A673 (cell line): ENCODE data around the gene C19orf44. TPM values are rescaled to one million over a fixed set of nuclear protein-coding genes. Genes with fewer than 3 reads are reported as not detected.

Experiments used
- BruUV-seq: library from RNA; stranded (reverse); fragments of 400-500 nt; replicated peaks from 2 replicates; lab custom pipeline; 2021; lab: Mats Ljungman, UMichigan
- CTCF ChIA-PET: fragments of 300-600 bp; sonication (Branson Sonifier 250); formaldehyde crosslinking; loops from one replicate; lab custom pipeline; 2022; ENCODE audit warnings: antibody characterized with exemption; lab: Charles Lee
- POLR2A ChIA-PET: fragments of 300-600 bp; sonication (Branson Sonifier 250); formaldehyde crosslinking; loops from one replicate; lab custom pipeline; 2022; ENCODE audit warnings: antibody characterized with exemption; ENCODE audit not compliant: low non-redundant PET; lab: Charles Lee
- DNase-seq: peaks from one replicate; pipeline ENCODE4 v3.0.0-alpha.2; 2015; ENCODE audit warnings: low spot score
- H3K27ac ChIP-seq: fragments of 200-600 bp; sonication (generic); 2 replicates; pipeline ENCODE4 v1.5.1; 2016; ENCODE audit warnings: mixed run types, low read depth, mild to moderate bottlenecking, mixed read lengths, antibody characterized with exemption, low read length; ENCODE audit not compliant: poor library complexity, severe bottlenecking
- H3K27me3 ChIP-seq: fragments of 200-600 bp; sonication (generic); replicated peaks from 2 replicates; pipeline ENCODE4 v1.6.1; 2017; ENCODE audit warnings: mixed run types, low read depth, mild to moderate bottlenecking, mixed read lengths, antibody characterized with exemption, low read length; ENCODE audit not compliant: insufficient read depth, poor library complexity
- H3K36me3 ChIP-seq: fragments of 200-600 bp; sonication (generic); 2 replicates; pipeline ENCODE4 v1.6.1; 2016; ENCODE audit warnings: mixed run types, mild to moderate bottlenecking, mixed read lengths, antibody characterized with exemption, low read length; ENCODE audit not compliant: insufficient read depth, poor library complexity, severe bottlenecking
- H3K4me1 ChIP-seq: fragments of 200-600 bp; sonication (generic); 2 replicates; pipeline ENCODE4 v1.6.1; 2017; ENCODE audit warnings: mixed run types, mild to moderate bottlenecking, mixed read lengths, antibody characterized with exemption, low read length; ENCODE audit not compliant: insufficient read depth, poor library complexity, severe bottlenecking
- H3K4me3 ChIP-seq: fragments of 200-600 bp; sonication (generic); 2 replicates; pipeline ENCODE4 v1.5.1; 2016; ENCODE audit warnings: low read depth, mixed run types, mild to moderate bottlenecking, mixed read lengths, low read length; ENCODE audit not compliant: poor library complexity, severe bottlenecking
- H3K9me3 ChIP-seq: fragments of 200-600 bp; sonication (generic); 2 replicates; pipeline ENCODE4 v1.6.1; 2016; ENCODE audit warnings: mixed run types, low read depth, mild to moderate bottlenecking, mixed read lengths, antibody characterized with exemption, low read length; ENCODE audit not compliant: poor library complexity, severe bottlenecking
- EZH2 ChIP-seq: fragments of 200-600 bp; sonication (generic); IDR thresholded peaks from 2 replicates; pipeline ENCODE4 v1.6.1; 2017; ENCODE audit warnings: borderline replicate concordance, low read depth, mild to moderate bottlenecking, mixed read lengths, antibody characterized with exemption, low read length; ENCODE audit not compliant: poor library complexity, severe bottlenecking
- intact Hi-C: fragments of 100-400 bp; cut with micrococcal nuclease; formaldehyde crosslinking; loops from one replicate; pipeline ENCODE4 v1.10.0; 2022; ENCODE audit not compliant: unreplicated experiment
- total RNA-seq: library from RNA; stranded (reverse); gene quantifications from 2 replicates; pipeline ENCODE4 v1.2.3, GENCODE V29; 2021
- TF ChIP-seq, protein P1 (sequence below): fragments of 300-800, 200-600 bp; sonication (generic); conservative IDR thresholded peaks from 2 replicates; pipeline ENCODE4 v1.5.1; 2017; ENCODE audit warnings: low read depth, mild to moderate bottlenecking, antibody characterized with exemption, low read length, moderate library complexity, mixed read lengths

C19orf44 gene
- total RNA-seq, 1 experiment from 2014 or later: 9.8 TPM

DNA sequence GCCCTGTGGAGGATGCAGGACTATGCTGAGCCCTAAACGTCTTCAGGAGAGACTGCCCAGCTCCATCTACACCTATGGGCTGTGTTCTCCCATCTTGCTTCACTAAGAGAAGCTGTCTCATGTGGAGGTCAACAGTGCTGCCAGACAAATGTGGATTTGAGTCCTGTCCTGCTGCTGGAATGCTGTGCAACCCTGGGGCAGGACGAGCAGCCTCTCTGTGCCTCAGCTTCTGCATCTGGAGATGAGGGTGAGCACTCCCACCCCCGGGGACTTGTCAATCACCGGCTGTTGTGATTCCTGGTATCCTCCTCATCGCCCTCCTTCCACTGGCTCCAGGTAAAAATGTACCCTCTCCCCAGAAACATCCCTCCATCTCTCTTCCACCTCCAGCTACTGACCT, 40.7 kb upstream of the C19orf44 start:
- Histone ChIP-seq H3K27ac (no peak overlapping the region), H3K4me3 (no peak overlapping the region), H3K27me3 (no peaks in the 10 kb centered on the region), H3K36me3 (no peaks in the 10 kb centered on the region), H3K4me1 (peaks cover 24% of the 10 kb centered on the region), H3K9me3 (no peaks in the 10 kb centered on the region)
- CTCF ChIA-PET: no interaction called here
- TF ChIP-seq, protein P1, sequence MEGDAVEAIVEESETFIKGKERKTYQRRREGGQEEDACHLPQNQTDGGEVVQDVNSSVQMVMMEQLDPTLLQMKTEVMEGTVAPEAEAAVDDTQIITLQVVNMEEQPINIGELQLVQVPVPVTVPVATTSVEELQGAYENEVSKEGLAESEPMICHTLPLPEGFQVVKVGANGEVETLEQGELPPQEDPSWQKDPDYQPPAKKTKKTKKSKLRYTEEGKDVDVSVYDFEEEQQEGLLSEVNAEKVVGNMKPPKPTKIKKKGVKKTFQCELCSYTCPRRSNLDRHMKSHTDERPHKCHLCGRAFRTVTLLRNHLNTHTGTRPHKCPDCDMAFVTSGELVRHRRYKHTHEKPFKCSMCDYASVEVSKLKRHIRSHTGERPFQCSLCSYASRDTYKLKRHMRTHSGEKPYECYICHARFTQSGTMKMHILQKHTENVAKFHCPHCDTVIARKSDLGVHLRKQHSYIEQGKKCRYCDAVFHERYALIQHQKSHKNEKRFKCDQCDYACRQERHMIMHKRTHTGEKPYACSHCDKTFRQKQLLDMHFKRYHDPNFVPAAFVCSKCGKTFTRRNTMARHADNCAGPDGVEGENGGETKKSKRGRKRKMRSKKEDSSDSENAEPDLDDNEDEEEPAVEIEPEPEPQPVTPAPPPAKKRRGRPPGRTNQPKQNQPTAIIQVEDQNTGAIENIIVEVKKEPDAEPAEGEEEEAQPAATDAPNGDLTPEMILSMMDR: no peak
- no peak for TF ChIP-seq EZH2
- intact Hi-C loops: no loop called here
- no peak for DNase-seq
- no TSS peak for BruUV-seq
- POLR2A ChIA-PET: no interaction called here

DNA sequence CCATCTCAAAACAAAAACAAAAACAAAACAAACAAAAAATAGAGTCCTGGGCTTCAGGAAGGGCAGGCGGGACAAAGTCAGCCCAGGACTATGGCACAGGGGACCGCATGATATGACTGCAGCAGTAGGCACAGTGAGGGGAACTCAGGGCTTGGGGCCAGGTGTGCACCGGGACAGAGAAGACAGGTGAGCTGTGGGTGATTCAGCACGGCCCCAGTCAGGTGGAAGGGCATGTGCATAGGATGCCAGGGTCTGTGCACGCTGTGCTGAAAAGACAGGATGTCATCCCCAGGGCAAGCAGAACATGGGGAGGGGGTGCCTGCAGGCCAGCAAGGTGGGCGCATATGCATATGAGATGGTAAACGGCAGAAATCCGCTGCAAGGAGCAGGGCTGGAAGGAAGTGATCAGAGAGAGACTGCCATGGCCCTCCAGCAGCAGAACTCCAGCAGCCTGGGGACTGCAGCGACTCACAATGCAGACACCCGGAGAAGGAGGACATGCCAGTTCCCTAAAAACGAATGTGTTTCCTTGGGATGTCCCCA, 39.5 kb upstream of the C19orf44 start:
- DNase-seq: no peak
- intact Hi-C loops: no loop called here
- CTCF ChIA-PET: no interaction called here

DNA sequence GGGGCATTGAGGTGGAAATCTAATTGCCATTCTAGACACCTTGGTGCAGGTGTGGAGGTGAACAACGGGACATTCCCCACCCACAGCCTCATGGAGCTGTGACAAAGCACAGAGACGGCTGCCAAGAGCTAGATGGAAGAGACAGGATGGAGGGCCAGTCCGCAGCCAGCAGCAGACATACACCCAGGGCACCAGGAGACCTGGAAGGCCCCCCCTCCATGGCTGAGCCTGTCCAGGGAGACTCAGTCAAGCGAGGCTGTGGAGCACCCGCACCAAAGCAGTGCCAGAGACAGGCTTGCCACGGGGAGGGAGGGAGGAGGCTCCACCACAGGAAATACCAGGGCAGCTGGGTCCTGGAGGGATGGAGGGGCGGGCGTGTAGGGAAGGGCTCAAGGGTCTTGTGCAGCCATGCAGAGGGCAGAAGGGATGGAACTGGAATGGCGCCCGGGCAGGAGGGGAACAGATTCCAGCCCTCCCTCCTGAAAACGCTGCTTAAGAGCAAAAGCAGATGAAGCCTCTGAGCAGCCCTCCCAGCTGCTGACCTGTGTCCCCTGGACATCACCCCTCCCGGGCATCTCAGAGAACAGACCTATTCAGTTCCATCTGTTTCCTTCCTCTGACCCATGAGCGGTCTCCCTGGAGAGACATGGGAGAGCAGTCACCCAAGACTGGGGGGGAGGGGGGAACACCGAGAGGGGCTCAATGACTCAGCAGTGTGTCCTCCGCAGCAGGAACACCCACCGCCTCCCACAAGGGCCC, 38.8 kb upstream of the C19orf44 start:
- CTCF ChIA-PET: no interaction called here
- BruUV-seq: no TSS peak
- peaks cover 24% of the 10 kb centered on the region for H3K4me1 ChIP-seq
- no peak overlapping the region for H3K4me3 ChIP-seq
- DNase-seq: peak; percentile 44
- intact Hi-C loops: no loop called here
- no peaks in the 10 kb centered on the region for H3K36me3 ChIP-seq
- H3K27me3 ChIP-seq: no peaks in the 10 kb centered on the region
- peak overlapping the region; percentile 74 for H3K27ac ChIP-seq
- H3K9me3 ChIP-seq: no peaks in the 10 kb centered on the region
- POLR2A ChIA-PET: no interaction called here
- TF ChIP-seq, protein P1: no peak
- no peak for TF ChIP-seq EZH2

More for the DNA sequence above, 39.5 kb upstream of the C19orf44 start:
- no TSS peak for BruUV-seq
- POLR2A ChIA-PET: no interaction called here
- Histone ChIP-seq H3K4me1 (peaks cover 24% of the 10 kb centered on the region), H3K9me3 (no peaks in the 10 kb centered on the region), H3K27me3 (no peaks in the 10 kb centered on the region), H3K27ac (peak overlapping the region; percentile 74), H3K4me3 (no peak overlapping the region), H3K36me3 (no peaks in the 10 kb centered on the region)
- TF ChIP-seq, protein P1: no peak
- TF ChIP-seq EZH2: no peak
